Skeletal muscle cell (primary cell): ENCODE results near the gene DERL3.
A peak's percentile ranks its signal among the peaks of the same experiment; 100 is the strongest.

ENCODE experiments used
- DNase-seq: peaks from one replicate; pipeline ENCODE4 v3.0.0-alpha.2; 2010; ENCODE audit warnings: low read depth
- H3K4me3 ChIP-seq: 2 replicates; pipeline ENCODE4 v1.5.1; 2011; ENCODE audit warnings: low read depth, mild to moderate bottlenecking, control low read depth, low read length, moderate library complexity

DERL3 gene

GRCh38 chr22:23786261-23786710 lies 52.5 kb downstream of the DERL3 start:
- DNase-seq = no peak

More at GRCh38 chr22:23786261-23786710, 52.5 kb downstream of the DERL3 start:
- H3K4me3 ChIP-seq = peak overlapping the region; percentile 87
